NT2/D1 (cell line): Measurements from ENCODE around the gene CIAO3.

Source experiments
- DNase-seq: peaks from one replicate; pipeline ENCODE4 v3.0.0-alpha.2; 2011; ENCODE audit warnings: low read depth, low spot score
- H3K27me3 ChIP-seq: 2 replicates; pipeline ENCODE4 v1.6.0; 2011; ENCODE audit warnings: mild to moderate bottlenecking; ENCODE audit not compliant: insufficient read length, insufficient read depth
- H3K36me3 ChIP-seq: 2 replicates; pipeline ENCODE4 v1.6.1; 2011; ENCODE audit warnings: mild to moderate bottlenecking, low read length, mixed read lengths; ENCODE audit not compliant: insufficient read depth, insufficient read length
- H3K4me1 ChIP-seq: 2 replicates; pipeline ENCODE4 v1.5.1; 2011; ENCODE audit not compliant: insufficient read depth, insufficient read length
- H3K4me3 ChIP-seq: 2 replicates; pipeline ENCODE4 v1.5.1; 2011; ENCODE audit warnings: low read depth; ENCODE audit not compliant: insufficient read length
- H3K9ac ChIP-seq: 2 replicates; pipeline ENCODE4 v1.6.0; 2011; ENCODE audit warnings: low read depth; ENCODE audit not compliant: insufficient read length
- H3K9me3 ChIP-seq: 2 replicates; pipeline ENCODE4 v1.5.1; 2011; ENCODE audit warnings: mild to moderate bottlenecking, low read length; ENCODE audit not compliant: insufficient read depth
- SUZ12 ChIP-seq: IDR thresholded peaks from 2 replicates; pipeline ENCODE4 v1.6.1; 2011; ENCODE audit not compliant: insufficient read length, insufficient read depth; ENCODE audit errors: extremely low read depth
- YY1 ChIP-seq: IDR thresholded peaks from 2 replicates; pipeline ENCODE4 v1.6.1; 2011; ENCODE audit not compliant: insufficient read length, insufficient read depth
- ZNF274 ChIP-seq: IDR thresholded peaks from 2 replicates; pipeline ENCODE4 v1.6.1; 2011; ENCODE audit warnings: mild to moderate bottlenecking, low read depth, low read length

Gene CIAO3

DNA sequence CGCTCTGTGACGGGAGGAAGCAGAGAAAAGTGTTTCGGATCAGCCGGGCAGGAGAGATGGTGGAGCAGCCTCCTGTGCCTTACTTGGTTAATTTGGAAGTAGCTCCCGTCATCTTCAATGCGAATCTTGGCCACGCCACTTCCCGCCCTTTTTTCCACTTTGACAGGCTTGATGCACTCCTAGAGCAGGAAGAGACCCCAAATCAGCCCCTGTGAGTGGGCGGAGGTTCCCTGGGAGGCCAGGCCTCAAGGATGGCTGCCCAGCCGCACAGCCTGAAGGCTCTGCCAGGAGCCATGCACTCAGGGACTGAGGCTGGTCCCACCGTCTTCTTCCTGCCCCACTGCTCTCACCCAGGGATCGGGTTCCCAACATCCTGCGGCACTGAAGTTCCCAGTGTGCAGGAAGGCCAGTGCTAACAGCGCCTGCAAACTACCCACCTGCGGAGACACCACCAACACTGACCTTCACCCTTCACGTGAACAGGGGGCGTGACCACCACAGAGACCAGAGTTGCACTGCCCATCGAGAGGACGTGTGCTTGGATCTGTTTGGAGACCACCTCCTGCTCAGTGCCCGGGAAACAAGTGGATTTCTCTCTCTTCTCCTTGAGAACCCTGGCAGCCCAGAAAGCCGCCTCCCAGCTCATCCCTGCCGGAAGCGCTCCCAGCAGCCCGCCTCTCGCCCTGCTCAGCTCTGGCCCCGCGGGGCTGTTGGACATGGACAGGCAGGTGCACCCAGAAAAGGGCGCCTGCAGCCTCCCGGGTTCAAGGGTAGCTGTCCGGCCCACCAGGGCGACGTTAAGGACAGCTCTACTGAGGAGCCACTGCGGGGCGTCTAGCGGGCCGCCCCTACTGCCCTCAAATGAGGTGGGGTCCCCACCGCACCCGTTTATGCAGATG lies 988 bp downstream of the CIAO3 start:
- H3K4me1 ChIP-seq = peaks cover 2% of the 10 kb centered on the region
- H3K4me3 ChIP-seq = peak overlapping the region; percentile 87
- H3K27me3 ChIP-seq = no peaks in the 10 kb centered on the region
- peaks cover 40% of the 10 kb centered on the region for H3K36me3 ChIP-seq
- no peak for DNase-seq
- TF ChIP-seq YY1 (no peak), SUZ12 (no peak), ZNF274 (no peak)
- peak overlapping the region; percentile 97 for H3K9ac ChIP-seq
- H3K9me3 ChIP-seq = no peaks in the 10 kb centered on the region

DNA sequence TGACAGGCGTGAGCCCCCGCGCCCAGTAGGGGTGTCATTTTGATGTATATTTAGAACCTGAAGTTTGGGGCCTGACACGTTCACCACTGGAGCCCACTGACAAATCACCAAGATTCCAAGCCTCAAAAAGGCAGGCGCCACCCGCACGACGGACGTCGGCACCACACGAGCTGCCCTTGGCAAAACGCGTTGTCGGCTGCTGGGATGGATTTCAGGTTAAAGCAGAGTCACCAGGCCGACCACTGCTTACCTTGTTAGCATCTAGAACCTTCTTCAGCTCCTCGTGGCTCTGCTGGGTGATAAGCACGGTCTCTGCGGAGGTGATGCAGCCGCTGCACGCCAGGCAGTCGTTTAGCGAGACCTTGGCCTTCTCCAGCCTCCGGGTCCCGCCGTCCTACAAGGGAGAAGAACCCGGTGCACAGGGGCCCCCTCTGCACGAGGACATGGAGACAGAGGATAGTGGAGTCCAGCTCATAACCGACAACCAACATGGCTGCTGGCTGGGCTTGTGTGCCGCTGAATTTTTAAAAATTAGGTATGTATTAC lies 3.8 kb downstream of the CIAO3 start:
- TF ChIP-seq YY1 = no peak
- no peak for TF ChIP-seq ZNF274
- no peak for TF ChIP-seq SUZ12
- Histone ChIP-seq H3K4me1 (peaks cover 2% of the 10 kb centered on the region), H3K9ac (no peak overlapping the region), H3K4me3 (no peak overlapping the region), H3K27me3 (no peaks in the 10 kb centered on the region), H3K36me3 (peaks cover 67% of the 10 kb centered on the region), H3K9me3 (no peaks in the 10 kb centered on the region)
- DNase-seq = no peak

DNA sequence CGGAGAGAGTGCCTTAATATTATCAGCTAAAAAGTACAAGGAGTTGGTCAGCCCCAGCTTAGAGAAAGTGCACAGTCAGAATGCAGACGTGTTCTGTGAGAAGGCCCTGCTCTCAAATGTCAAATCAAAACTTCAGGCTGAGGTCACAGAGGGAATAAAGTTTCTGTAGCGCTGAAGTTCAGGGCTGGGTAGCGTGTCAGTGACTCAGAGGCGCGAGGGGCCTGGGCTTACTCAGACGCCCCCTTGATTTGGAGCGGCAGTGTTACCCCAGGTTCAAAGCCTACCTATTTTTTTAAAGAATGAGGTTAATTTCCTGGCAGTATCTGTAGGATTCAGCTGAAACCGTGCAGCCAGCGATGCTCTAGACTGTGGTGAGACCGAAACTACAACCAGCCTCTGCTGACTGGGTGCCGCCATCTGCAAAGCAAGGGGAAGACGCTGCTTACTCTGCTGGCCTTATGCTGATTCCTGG lies 4.8 kb downstream of the CIAO3 start:
- TF ChIP-seq SUZ12 = no peak
- no peak for TF ChIP-seq ZNF274
- no peak for TF ChIP-seq YY1
- Histone ChIP-seq H3K4me1 (peaks cover 5% of the 10 kb centered on the region), H3K9ac (no peak overlapping the region), H3K9me3 (no peaks in the 10 kb centered on the region), H3K36me3 (peaks cover 75% of the 10 kb centered on the region), H3K27me3 (no peaks in the 10 kb centered on the region), H3K4me3 (no peak overlapping the region)
- DNase-seq = no peak

DNA sequence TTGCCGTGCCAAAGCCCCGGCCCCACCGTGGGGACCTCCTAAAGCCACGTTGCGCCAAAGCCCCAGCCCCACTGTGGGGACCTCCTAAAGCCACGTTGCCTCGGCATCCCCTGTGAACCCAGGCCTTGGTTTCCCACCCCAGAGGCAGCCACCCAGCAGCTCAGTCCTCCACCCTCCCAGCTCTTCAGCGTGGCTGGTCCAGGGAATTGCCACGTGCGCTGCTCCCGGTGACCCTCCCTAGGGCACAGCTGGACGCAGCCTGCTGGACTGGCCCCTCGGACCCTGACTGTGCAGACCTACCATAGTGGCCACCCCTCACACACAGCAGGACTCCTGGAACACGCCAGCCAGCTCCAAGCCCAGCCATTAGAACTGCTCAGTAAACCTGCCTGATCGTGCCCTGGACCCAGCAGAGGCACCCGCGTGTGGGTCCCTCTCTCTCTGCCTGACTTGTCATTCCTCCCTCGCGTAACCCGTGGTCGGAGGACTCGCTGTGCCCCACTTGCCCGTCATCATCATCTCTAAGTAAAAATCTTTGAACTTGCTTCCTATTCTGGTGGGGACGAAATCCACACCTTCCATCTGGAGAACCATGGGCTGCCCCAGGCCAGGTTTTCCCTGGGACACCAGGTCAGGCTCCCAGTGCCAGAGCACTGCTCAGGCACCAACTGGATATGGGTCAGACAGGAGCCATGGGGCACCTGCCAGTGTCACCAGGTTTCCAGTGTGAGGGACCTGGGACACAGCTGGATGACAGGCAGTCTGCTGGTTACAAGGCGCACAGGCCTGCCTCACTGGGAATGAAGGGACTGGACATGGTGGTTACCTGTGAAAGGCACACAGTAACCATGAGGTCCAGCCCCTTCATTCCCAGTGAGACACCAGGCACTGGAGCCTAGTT lies 5.6 kb downstream of the CIAO3 start:
- no peak for TF ChIP-seq YY1
- no peak for TF ChIP-seq SUZ12
- TF ChIP-seq ZNF274 = no peak
- Histone ChIP-seq H3K4me1 (peaks cover 6% of the 10 kb centered on the region), H3K4me3 (no peak overlapping the region), H3K27me3 (no peaks in the 10 kb centered on the region), H3K36me3 (peaks cover 83% of the 10 kb centered on the region), H3K9me3 (no peaks in the 10 kb centered on the region), H3K9ac (no peak overlapping the region)
- no peak for DNase-seq

DNA sequence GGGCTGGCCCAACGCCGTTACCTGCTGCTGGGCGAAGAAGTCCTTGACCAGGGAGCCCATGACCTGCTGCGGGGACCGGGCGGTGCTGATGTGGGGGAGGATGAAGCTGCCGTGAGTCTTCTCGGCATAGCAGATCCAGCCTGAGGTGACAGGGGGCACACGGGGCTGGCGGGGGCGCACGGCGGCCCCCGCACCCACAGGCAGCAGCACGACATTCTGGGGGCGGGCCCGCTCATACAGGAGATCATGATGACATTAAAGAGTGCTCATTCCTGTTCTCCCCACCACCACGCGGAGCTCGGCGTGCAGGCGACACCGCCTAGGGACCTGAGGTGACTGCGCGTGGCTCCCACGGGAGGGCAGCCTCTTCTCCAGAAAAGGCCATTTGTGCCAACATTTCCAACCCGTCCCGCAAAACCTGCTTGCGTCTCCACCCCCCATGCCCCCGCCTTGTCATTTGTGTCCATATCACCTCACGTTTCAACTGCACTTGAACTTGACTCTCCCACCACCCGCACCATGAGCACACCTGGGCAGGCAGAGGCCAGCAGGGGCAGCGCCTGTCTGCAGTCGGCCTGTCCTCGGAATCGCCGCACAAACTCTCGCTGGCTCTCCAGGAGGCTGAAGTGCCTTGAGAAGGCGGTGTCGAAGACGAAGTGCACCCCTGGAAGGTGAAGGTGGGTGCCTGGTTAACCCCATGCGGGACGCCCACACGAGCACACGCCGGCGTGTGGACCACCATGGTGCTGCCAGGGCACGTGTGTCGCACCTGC lies 6.4 kb downstream of the CIAO3 start:
- peaks cover 90% of the 10 kb centered on the region for H3K36me3 ChIP-seq
- TF ChIP-seq SUZ12 = no peak
- no peak for TF ChIP-seq YY1
- no peak for TF ChIP-seq ZNF274
- no peaks in the 10 kb centered on the region for H3K27me3 ChIP-seq
- peaks cover 10% of the 10 kb centered on the region for H3K4me1 ChIP-seq
- no peaks in the 10 kb centered on the region for H3K9me3 ChIP-seq
- H3K9ac ChIP-seq = no peak overlapping the region
- H3K4me3 ChIP-seq = no peak overlapping the region
- no peak for DNase-seq

DNA sequence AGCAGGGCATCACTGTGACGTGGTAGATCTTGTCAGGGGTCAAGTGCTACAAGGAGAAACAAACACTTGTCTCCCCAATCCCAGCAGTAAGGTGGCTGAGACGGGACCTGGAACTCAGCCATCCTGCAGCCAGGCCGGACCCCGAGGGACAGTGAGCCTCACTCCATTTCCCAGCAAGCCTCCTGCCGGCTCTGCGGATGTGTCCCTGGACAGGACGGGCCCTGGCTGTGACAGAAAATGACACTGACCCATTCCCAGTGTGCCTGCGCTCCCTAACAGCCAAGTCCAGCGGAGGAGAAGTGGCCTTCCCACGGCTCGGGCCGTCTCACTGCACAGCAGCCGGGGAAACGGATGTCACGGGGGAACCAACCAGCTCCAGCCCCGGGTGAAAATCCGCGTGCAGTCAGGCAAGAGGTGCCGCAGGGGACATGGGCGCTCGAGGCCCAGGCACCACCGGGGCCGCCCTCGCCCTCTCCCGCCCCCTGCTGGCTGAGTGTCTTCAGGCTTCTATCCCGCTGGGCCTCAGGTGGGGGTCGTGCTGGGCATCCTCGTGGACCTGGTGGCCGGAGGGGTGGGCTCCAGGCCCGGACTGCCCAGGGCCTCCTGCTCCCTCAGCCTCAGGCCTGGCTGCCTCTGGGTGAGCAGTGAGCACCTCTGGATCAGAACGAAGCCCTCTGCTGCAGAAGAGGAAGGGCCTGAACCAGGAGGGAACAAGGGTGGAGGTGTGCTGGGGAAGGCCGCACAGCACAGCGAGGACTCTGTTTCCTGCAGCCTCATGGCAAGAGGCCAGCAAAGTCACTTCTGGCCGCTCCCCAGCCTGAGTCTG lies 7.2 kb downstream of the CIAO3 start:
- peaks cover 89% of the 10 kb centered on the region for H3K36me3 ChIP-seq
- no peaks in the 10 kb centered on the region for H3K9me3 ChIP-seq
- DNase-seq = no peak
- H3K4me3 ChIP-seq = no peak overlapping the region
- TF ChIP-seq SUZ12 (no peak), YY1 (no peak), ZNF274 (no peak)
- H3K27me3 ChIP-seq = no peaks in the 10 kb centered on the region
- H3K4me1 ChIP-seq = peaks cover 11% of the 10 kb centered on the region
- H3K9ac ChIP-seq = no peak overlapping the region
